Occipital lobe (tissue), 2 donors: ENCODE results near the gene TENT5D. TPM values are rescaled to one million over a fixed set of nuclear protein-coding genes. Genes with fewer than 3 reads are reported as not detected.
"Not testable (repeated sequence)": the region's sequence is repeated elsewhere in the genome, so short reads cannot be mapped to it uniquely, and the experiment has no call there.

Experiments used
- DNase-seq: peaks from one replicate; lab custom pipeline; 2025; lab: John Stamatoyannopoulos, UW
- total RNA-seq: library from RNA; depleted of rRNA; stranded (reverse); fragments of >200 nt; gene quantifications from one replicate; pipeline ENCODE4 v1.2.3, GENCODE V29; 2014

TENT5D gene
- not detected for total RNA-seq

GRCh38 chrX:80420147-80420546, at the start of gene TENT5D:
Gene TENT5D (plus strand): TSS chrX:80420447. CDS start chrX:80442540, 22,093 bp downstream.
- DNase-seq, result no peak

- DNase-seq, result not testable (repeated sequence)
Observed at GRCh38 chrX:80385651-80386050, 34.6 kb upstream of the TENT5D start.

GRCh38 chrX:80388206-80388605, 32.0 kb upstream of the TENT5D start:
- DNase-seq, result no peak

GRCh38 chrX:80412042-80412441, 8.2 kb upstream of the TENT5D start:
- no peak for DNase-seq

- no peak for DNase-seq
Observed at GRCh38 chrX:80423000-80423399, 2.8 kb downstream of the TENT5D start.

- no peak for DNase-seq
Observed at GRCh38 chrX:80423744-80424143, 3.5 kb downstream of the TENT5D start.

- DNase-seq, result no peak
Observed at GRCh38 chrX:80430826-80431504, 10.7 kb downstream of the TENT5D start.

- DNase-seq, result no peak
Observed at GRCh38 chrX:80431505-80431832, 11.2 kb downstream of the TENT5D start.

- DNase-seq, result no peak
Observed at GRCh38 chrX:80432441-80432840, 12.2 kb downstream of the TENT5D start.

- no peak for DNase-seq
Observed at GRCh38 chrX:80432863-80433262, 12.6 kb downstream of the TENT5D start.

- DNase-seq, result not testable (repeated sequence)
Observed at GRCh38 chrX:80468166-80468565, 47.9 kb downstream of the TENT5D start.

GRCh38 chrX:80471582-80471981, 51.3 kb downstream of the TENT5D start:
- DNase-seq, result no peak

GRCh38 chrX:80485543-80485942, 65.3 kb downstream of the TENT5D start:
- DNase-seq, result no peak

- no peak for DNase-seq
Observed at GRCh38 chrX:80486299-80486698, 66.1 kb downstream of the TENT5D start.

- no peak for DNase-seq
Observed at GRCh38 chrX:80489166-80489565, 68.9 kb downstream of the TENT5D start.
